HS-27A (cell line): Measurements from ENCODE around the gene FCSK.

Experiments
- DNase-seq: peaks from one replicate; pipeline ENCODE4 v3.0.0-alpha.2; 2012; ENCODE audit warnings: low read depth, missing footprints

Gene FCSK

GRCh38 chr16:70480127-70481105, 26.0 kb downstream of the FCSK start:
- no peak for DNase-seq

GRCh38 chr16:70481929-70482536, 27.6 kb downstream of the FCSK start:
- no peak for DNase-seq

- no peak for DNase-seq
These were observed 28.2 kb downstream of the FCSK start for GRCh38 chr16:70482624-70483023.

- no peak for DNase-seq
These were observed 29.0 kb downstream of the FCSK start for GRCh38 chr16:70483426-70483825.

GRCh38 chr16:70484867-70485266, 30.5 kb downstream of the FCSK start:
- DNase-seq: no peak

- no peak for DNase-seq
These were observed 35.9 kb downstream of the FCSK start for GRCh38 chr16:70490261-70490660.

- DNase-seq: no peak
These were observed 39.4 kb downstream of the FCSK start for GRCh38 chr16:70493802-70494201.

- no peak for DNase-seq
These were observed 39.9 kb downstream of the FCSK start for GRCh38 chr16:70494202-70494770.

GRCh38 chr16:70494777-70495176, 40.4 kb downstream of the FCSK start:
- DNase-seq: no peak

- no peak for DNase-seq
These were observed 41.2 kb downstream of the FCSK start for GRCh38 chr16:70495425-70496182.

GRCh38 chr16:70496513-70496912, 42.1 kb downstream of the FCSK start:
- DNase-seq: no peak

GRCh38 chr16:70508752-70509151, 54.4 kb downstream of the FCSK start:
- no peak for DNase-seq

GRCh38 chr16:70510216-70510615, 55.8 kb downstream of the FCSK start:
- no peak for DNase-seq

GRCh38 chr16:70511833-70512232, 57.4 kb downstream of the FCSK start:
- DNase-seq: no peak

- no peak for DNase-seq
These were observed 58.1 kb downstream of the FCSK start for GRCh38 chr16:70512456-70512855.

GRCh38 chr16:70520612-70521297, 66.4 kb downstream of the FCSK start:
- no peak for DNase-seq

GRCh38 chr16:70522216-70523075, 68.1 kb downstream of the FCSK start:
- DNase-seq: no peak

GRCh38 chr16:70523076-70523742, 68.8 kb downstream of the FCSK start, which contains the start of gene COG4:
Gene COG4, minus strand, starts transcription at chr16:70523554. Its CDS starts 11 bp downstream, at chr16:70523543.
- peak; percentile 89 for DNase-seq

- peak; percentile 81 for DNase-seq
These were observed 69.5 kb downstream of the FCSK start, which contains the start of gene SF3B3 for GRCh38 chr16:70523743-70524398. Gene SF3B3, plus strand, starts transcription at chr16:70523816. Its CDS starts 2,841 bp downstream, at chr16:70526657.
